HG03066 (cell line): ENCODE data around the gene DEFB131A.
"Not testable (repeated sequence)": the region's sequence is repeated elsewhere in the genome, so short reads cannot be mapped to it uniquely, and the experiment has no call there.

ENCODE experiments used
- ATAC-seq: cut with Tn5 transposase; IDR thresholded peaks from one replicate; pipeline ENCODE4 v1.9.1; 2021; ENCODE audit warnings: low read depth; ENCODE audit not compliant: unreplicated experiment

Gene DEFB131A

DNA sequence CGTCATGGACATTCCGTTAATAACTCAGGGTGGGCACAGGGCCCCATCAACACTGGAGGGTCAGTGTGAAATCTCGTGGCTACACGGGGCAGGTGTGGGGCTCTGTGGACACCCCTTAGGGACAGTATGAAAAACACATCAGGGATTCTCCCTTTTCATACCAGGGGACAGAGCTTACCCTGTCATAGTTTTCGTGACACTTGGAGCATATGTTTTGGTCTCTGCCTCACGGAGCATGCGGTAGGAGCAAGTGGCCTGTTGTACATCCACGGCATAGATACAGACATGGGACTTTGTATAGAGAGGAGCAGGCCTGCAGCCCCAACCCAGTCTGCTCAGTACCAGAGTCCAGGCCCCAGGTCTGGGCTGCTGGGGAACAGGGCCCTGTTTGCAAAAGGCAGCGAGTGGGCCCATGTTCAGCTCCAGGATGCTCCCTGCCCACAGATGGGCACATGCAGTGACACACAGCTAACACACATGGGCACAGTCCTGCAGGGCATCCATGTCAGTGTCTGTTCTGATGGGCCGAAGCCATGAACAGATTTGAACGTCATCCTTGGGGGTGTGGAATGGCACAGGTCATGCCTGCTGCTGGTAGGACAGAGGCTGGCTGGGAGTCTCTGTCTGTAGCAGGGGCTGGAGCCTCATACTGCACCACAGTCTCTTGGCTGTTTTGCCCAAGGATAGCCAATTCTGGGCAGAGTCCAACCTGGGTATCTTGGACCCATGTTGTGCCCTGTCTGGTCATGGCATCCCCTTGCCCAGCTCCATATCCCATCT lies 50.2 kb downstream of the DEFB131A start:
- not testable (repeated sequence) for ATAC-seq

DNA sequence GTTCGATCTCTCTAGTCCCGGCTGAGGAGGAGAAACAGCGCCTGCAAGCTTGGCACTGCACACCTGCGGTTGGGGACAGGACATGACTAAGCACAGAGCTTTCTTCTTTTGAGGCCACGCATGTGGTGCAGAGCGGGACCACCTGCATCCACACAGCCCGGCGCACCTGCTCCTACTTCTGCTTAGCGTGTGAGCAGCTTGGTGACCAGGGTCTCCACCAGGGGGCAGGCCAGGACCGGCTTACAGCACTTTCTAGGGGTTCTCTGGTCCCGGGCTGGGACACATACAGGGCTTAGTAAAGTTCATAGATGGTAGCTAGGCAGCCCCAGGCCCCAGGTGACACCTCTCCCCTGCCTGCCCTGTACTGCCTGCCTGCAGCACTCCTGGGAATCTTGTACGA lies 51.2 kb downstream of the DEFB131A start:
- not testable (repeated sequence) for ATAC-seq

GRCh38 chr4:9497575-9498467 lies 53.6 kb downstream of the DEFB131A start:
- ATAC-seq: not testable (repeated sequence)

DNA sequence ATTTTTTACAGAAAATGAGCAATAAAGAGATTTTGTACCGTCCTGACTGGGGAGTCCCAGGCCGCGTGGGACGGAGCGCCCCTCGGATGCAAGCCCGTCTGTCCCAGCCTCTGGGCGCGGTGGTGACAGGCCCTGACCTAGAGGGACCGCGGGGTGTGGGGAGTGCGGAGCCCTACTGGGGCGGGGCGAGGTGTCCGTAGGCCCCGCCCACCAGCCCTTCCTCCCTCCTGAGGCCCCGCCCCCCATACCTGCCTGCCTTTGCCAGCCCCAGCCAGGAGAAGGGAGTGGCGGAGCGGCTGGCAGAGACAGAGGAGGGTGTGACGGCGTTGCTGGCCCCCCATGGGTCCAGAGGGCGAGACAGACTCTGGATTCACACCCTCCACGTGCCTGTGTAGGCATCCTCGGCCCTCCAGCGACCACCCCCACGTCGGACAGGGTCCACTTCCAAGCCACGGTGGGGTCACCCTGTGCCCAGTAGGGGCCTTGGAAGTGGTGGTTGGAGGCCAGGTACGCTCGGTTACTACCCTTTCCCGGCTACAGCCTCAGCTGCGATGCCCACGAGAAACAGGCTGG lies 54.3 kb downstream of the DEFB131A start:
- not testable (repeated sequence) for ATAC-seq

DNA sequence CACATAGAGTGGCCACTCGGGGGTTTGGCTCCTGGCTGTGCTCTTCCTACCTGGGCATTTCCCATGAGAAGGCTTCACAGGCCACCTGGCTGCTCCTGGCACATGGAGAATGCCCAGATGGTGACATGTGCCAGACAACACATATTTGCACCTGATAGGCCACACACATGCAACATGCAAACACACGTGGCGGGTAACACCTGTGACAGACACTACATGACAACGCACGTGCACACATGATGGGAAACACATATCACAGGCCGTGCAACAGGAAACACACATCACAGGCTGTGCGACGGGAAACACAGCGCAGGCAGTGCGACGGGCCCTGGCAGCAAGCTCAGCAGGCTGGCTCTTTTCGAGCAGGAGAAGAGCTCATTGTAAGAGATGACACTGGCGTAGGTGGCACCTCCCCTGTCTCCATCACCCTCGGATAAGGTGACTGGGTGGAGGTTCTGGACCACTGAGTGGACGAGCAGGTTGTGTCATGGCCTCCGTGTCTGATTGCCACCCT lies 55.8 kb downstream of the DEFB131A start:
- ATAC-seq: not testable (repeated sequence)
